ENCODE measurements around the gene PEX14.

Gene PEX14

DNA sequence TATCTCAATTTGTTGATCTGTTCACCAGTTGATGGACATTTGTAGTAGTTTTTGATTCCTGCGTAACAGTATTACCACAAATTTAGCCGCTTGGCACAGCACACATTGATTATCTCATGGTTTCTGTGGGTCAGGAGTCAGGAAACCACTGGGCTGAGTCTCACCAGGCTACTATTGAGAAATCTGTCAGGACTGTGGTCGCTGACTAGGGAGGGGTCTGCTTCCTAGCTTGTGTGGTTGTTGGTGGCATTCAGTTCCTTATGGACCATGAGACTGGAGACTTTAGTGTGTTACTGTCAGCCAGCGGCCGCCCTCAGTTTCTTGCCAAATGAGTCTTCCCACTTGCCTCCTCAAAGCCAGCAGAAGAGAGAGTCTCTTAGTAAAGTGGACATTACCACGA lies 9.8 kb downstream of the PEX14 start:
- Histone ChIP-seq H3K36me3 (ENCODE audit: insufficient read depth, insufficient read length, low read length) (peaks cover 6% of the 10 kb centered on the region), H3K9me3 (ENCODE audit: insufficient read depth, low read length) (no peaks in the 10 kb centered on the region), H3K4me3 (ENCODE audit: insufficient read length, low read depth) (no peak overlapping the region), H3K4me1 (ENCODE audit: insufficient read depth, insufficient read length) (peaks cover under 1% of the 10 kb centered on the region), H3K9ac (ENCODE audit: insufficient read length, low read depth) (no peak overlapping the region), H3K27me3 (ENCODE audit: insufficient read depth, insufficient read length) (no peaks in the 10 kb centered on the region)
- TF ChIP-seq YY1 (IDR thresholded peaks at IDR 0.05; ENCODE audit: insufficient read depth, insufficient read length) = no peak
- TF ChIP-seq SUZ12 (IDR thresholded peaks at IDR 0.05; ENCODE audit: extremely low read depth, insufficient read depth, insufficient read length) = no peak
- TF ChIP-seq ZNF274 (IDR thresholded peaks at IDR 0.05; ENCODE audit: low read depth, low read length) = no peak
- no peak for DNase-seq (ENCODE audit: low read depth, low spot score)

- H3K4me3 ChIP-seq (ENCODE audit: insufficient read length, low read depth) = no peak overlapping the region
- TF ChIP-seq ZNF274 (IDR thresholded peaks at IDR 0.05; ENCODE audit: low read depth, low read length) (no peak), SUZ12 (IDR thresholded peaks at IDR 0.05; ENCODE audit: extremely low read depth, insufficient read depth, insufficient read length) (no peak), YY1 (IDR thresholded peaks at IDR 0.05; ENCODE audit: insufficient read depth, insufficient read length) (no peak)
- H3K36me3 ChIP-seq (ENCODE audit: insufficient read depth, insufficient read length, low read length) = no peaks in the 10 kb centered on the region
- no peak for DNase-seq (ENCODE audit: low read depth, low spot score)
- peak overlapping the region; percentile 63 for H3K9ac ChIP-seq (ENCODE audit: insufficient read length, low read depth)
- no peaks in the 10 kb centered on the region for H3K9me3 ChIP-seq (ENCODE audit: insufficient read depth, low read length)
- H3K4me1 ChIP-seq (ENCODE audit: insufficient read depth, insufficient read length) = peaks cover 7% of the 10 kb centered on the region
- H3K27me3 ChIP-seq (ENCODE audit: insufficient read depth, insufficient read length) = no peaks in the 10 kb centered on the region
These were observed 14.7 kb downstream of the PEX14 start for GRCh38 chr1:10489291-10490055.

- Histone ChIP-seq H3K9me3 (ENCODE audit: insufficient read depth, low read length) (no peaks in the 10 kb centered on the region), H3K9ac (ENCODE audit: insufficient read length, low read depth) (peak overlapping the region; percentile 63), H3K4me3 (ENCODE audit: insufficient read length, low read depth) (no peak overlapping the region), H3K36me3 (ENCODE audit: insufficient read depth, insufficient read length, low read length) (no peaks in the 10 kb centered on the region), H3K27me3 (ENCODE audit: insufficient read depth, insufficient read length) (no peaks in the 10 kb centered on the region), H3K4me1 (ENCODE audit: insufficient read depth, insufficient read length) (peaks cover 14% of the 10 kb centered on the region)
- TF ChIP-seq YY1 (IDR thresholded peaks at IDR 0.05; ENCODE audit: insufficient read depth, insufficient read length) = no peak
- TF ChIP-seq ZNF274 (IDR thresholded peaks at IDR 0.05; ENCODE audit: low read depth, low read length) = no peak
- TF ChIP-seq SUZ12 (IDR thresholded peaks at IDR 0.05; ENCODE audit: extremely low read depth, insufficient read depth, insufficient read length) = no peak
- DNase-seq (ENCODE audit: low read depth, low spot score) = no peak
These were observed 15.7 kb downstream of the PEX14 start for GRCh38 chr1:10490286-10490970.

DNA sequence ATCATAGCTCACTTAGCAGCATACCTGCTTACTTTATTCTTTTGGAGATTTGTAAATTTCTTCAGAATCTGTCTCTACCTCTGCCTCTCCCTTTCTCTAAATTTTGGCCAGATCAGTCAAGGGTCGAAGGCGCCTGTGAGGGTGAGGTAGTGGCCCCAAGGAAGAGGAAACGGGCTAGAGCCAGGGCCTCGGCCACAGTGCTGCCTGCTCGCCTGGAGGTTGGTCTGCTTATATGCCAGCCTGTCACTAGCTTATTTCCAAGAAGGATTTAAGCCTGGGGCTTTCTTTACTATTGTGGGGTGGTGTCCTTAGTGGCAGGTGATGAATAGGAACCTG lies 19.6 kb downstream of the PEX14 start:
- no peaks in the 10 kb centered on the region for H3K9me3 ChIP-seq (ENCODE audit: insufficient read depth, low read length)
- H3K27me3 ChIP-seq (ENCODE audit: insufficient read depth, insufficient read length) = no peaks in the 10 kb centered on the region
- peaks cover 19% of the 10 kb centered on the region for H3K4me1 ChIP-seq (ENCODE audit: insufficient read depth, insufficient read length)
- DNase-seq (ENCODE audit: low read depth, low spot score) = no peak
- TF ChIP-seq SUZ12 (IDR thresholded peaks at IDR 0.05; ENCODE audit: extremely low read depth, insufficient read depth, insufficient read length) = no peak
- no peak for TF ChIP-seq ZNF274 (IDR thresholded peaks at IDR 0.05; ENCODE audit: low read depth, low read length)
- no peak for TF ChIP-seq YY1 (IDR thresholded peaks at IDR 0.05; ENCODE audit: insufficient read depth, insufficient read length)
- H3K9ac ChIP-seq (ENCODE audit: insufficient read length, low read depth) = no peak overlapping the region
- no peak overlapping the region for H3K4me3 ChIP-seq (ENCODE audit: insufficient read length, low read depth)
- H3K36me3 ChIP-seq (ENCODE audit: insufficient read depth, insufficient read length, low read length) = peaks cover 8% of the 10 kb centered on the region

GRCh38 chr1:10494754-10495474 lies 20.2 kb downstream of the PEX14 start:
- no peak for DNase-seq (ENCODE audit: low read depth, low spot score)

GRCh38 chr1:10495475-10495817 lies 20.7 kb downstream of the PEX14 start:
- no peaks in the 10 kb centered on the region for H3K9me3 ChIP-seq (ENCODE audit: insufficient read depth, low read length)
- H3K27me3 ChIP-seq (ENCODE audit: insufficient read depth, insufficient read length) = no peaks in the 10 kb centered on the region
- no peak for DNase-seq (ENCODE audit: low read depth, low spot score)
- H3K4me3 ChIP-seq (ENCODE audit: insufficient read length, low read depth) = no peak overlapping the region
- H3K36me3 ChIP-seq (ENCODE audit: insufficient read depth, insufficient read length, low read length) = peaks cover 8% of the 10 kb centered on the region
- TF ChIP-seq SUZ12 (IDR thresholded peaks at IDR 0.05; ENCODE audit: extremely low read depth, insufficient read depth, insufficient read length) (no peak), ZNF274 (IDR thresholded peaks at IDR 0.05; ENCODE audit: low read depth, low read length) (no peak), YY1 (IDR thresholded peaks at IDR 0.05; ENCODE audit: insufficient read depth, insufficient read length) (no peak)
- no peak overlapping the region for H3K9ac ChIP-seq (ENCODE audit: insufficient read length, low read depth)
- H3K4me1 ChIP-seq (ENCODE audit: insufficient read depth, insufficient read length) = peaks cover 13% of the 10 kb centered on the region

More at GRCh38 chr1:10494754-10495474, 20.2 kb downstream of the PEX14 start:
- no peak for TF ChIP-seq ZNF274 (IDR thresholded peaks at IDR 0.05; ENCODE audit: low read depth, low read length)
- TF ChIP-seq SUZ12 (IDR thresholded peaks at IDR 0.05; ENCODE audit: extremely low read depth, insufficient read depth, insufficient read length) = no peak
- no peak for TF ChIP-seq YY1 (IDR thresholded peaks at IDR 0.05; ENCODE audit: insufficient read depth, insufficient read length)
- no peak overlapping the region for H3K9ac ChIP-seq (ENCODE audit: insufficient read length, low read depth)
- H3K4me1 ChIP-seq (ENCODE audit: insufficient read depth, insufficient read length) = peaks cover 14% of the 10 kb centered on the region
- no peaks in the 10 kb centered on the region for H3K27me3 ChIP-seq (ENCODE audit: insufficient read depth, insufficient read length)
- H3K4me3 ChIP-seq (ENCODE audit: insufficient read length, low read depth) = no peak overlapping the region
- no peaks in the 10 kb centered on the region for H3K9me3 ChIP-seq (ENCODE audit: insufficient read depth, low read length)
- peaks cover 8% of the 10 kb centered on the region for H3K36me3 ChIP-seq (ENCODE audit: insufficient read depth, insufficient read length, low read length)

GRCh38 chr1:10495952-10496351 lies 21.2 kb downstream of the PEX14 start:
- no peaks in the 10 kb centered on the region for H3K27me3 ChIP-seq (ENCODE audit: insufficient read depth, insufficient read length)
- H3K4me3 ChIP-seq (ENCODE audit: insufficient read length, low read depth) = no peak overlapping the region
- H3K4me1 ChIP-seq (ENCODE audit: insufficient read depth, insufficient read length) = peaks cover 13% of the 10 kb centered on the region
- TF ChIP-seq SUZ12 (IDR thresholded peaks at IDR 0.05; ENCODE audit: extremely low read depth, insufficient read depth, insufficient read length) (no peak), ZNF274 (IDR thresholded peaks at IDR 0.05; ENCODE audit: low read depth, low read length) (no peak), YY1 (IDR thresholded peaks at IDR 0.05; ENCODE audit: insufficient read depth, insufficient read length) (no peak)
- H3K9ac ChIP-seq (ENCODE audit: insufficient read length, low read depth) = no peak overlapping the region
- DNase-seq (ENCODE audit: low read depth, low spot score) = no peak
- no peaks in the 10 kb centered on the region for H3K9me3 ChIP-seq (ENCODE audit: insufficient read depth, low read length)
- peaks cover 8% of the 10 kb centered on the region for H3K36me3 ChIP-seq (ENCODE audit: insufficient read depth, insufficient read length, low read length)

Measured in NT2/D1 (cell line).